Measurements from ENCODE around the gene TICRR. TPM values are rescaled to one million over a fixed set of nuclear protein-coding genes. Genes with fewer than 3 reads are reported as not detected.

The TICRR gene
- total RNA-seq, 1 donor from 2014 or later, result 1.2 TPM

- no peak for FAIRE-seq
These were observed 95.8 kb downstream of the TICRR start for GRCh38 chr15:89670971-89671560.

DNA sequence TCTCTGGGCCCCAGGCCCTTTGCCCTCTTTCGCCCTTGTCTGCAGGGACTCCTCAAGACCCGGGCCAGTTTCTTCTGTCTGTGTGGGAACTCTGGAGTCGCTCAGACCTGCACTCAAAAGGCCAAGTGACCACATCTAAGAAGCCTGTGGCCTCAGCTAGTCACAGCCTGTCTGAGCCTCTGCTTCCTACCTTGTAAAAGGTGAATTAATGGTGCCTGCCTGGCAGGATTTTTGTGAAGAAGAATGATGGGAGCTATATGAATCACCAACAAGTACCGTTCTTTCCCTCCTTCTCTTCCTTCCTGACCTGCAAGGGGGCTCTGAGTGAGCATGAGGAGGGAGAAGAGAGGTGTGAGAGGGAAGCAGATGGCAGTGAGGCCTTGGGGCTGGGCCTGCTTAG is 96.4 kb downstream of the TICRR start:
- FAIRE-seq, result no peak
- DNase-seq (ENCODE audit: low spot score in 2 of 2), result no peak

More at GRCh38 chr15:89670971-89671560, 95.8 kb downstream of the TICRR start:
- no peak for DNase-seq (ENCODE audit: low spot score in 2 of 2)

GRCh38 chr15:89672221-89673164 is 97.2 kb downstream of the TICRR start:
- DNase-seq (ENCODE audit: low spot score in 2 of 2), result no peak
- FAIRE-seq, result no peak

DNA sequence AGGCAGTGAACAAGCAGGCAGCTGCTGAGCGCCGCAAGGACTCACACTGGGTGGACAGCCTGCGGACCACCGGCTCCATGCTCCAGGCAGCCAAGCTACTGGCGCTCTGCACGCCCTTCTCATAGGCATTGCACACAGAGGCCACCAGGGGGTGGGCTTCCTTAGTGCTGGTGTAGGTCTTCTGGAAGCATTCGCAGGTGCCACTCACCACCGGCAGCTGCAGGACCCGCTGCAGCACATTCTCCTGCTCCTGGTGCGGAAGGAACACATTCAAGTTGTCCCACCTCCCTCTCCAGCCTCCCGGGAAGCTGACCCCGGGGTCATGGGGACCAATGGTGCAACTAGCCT is 97.9 kb downstream of the TICRR start:
- no peak for FAIRE-seq
- no peak for DNase-seq (ENCODE audit: low spot score in 2 of 2)

DNA sequence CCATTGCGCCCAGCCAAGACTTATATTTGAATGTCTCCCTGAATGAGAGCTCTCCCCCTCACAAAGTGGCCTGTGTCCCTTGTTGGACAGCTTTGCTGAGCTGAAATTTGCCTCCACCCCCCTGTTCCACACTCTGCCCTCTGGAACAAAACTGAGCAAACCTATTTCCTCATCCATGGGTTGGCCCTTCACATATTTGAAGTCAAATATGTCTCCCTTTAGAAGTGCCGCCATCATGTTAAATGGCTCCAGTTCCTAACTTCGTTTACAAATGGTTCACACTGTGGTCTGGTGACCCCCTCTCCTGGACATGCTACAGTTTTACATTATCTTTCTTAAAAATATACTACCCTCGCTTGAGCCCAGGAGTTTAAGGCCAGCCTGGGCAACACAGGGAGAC is 99.3 kb downstream of the TICRR start:
- no peak for FAIRE-seq
- DNase-seq (ENCODE audit: low spot score in 2 of 2), result no peak

- FAIRE-seq (no peak), DNase-seq (ENCODE audit: low spot score in 2 of 2) (no peak)
These were observed 100.3 kb downstream of the TICRR start for GRCh38 chr15:89675606-89676005.

DNA sequence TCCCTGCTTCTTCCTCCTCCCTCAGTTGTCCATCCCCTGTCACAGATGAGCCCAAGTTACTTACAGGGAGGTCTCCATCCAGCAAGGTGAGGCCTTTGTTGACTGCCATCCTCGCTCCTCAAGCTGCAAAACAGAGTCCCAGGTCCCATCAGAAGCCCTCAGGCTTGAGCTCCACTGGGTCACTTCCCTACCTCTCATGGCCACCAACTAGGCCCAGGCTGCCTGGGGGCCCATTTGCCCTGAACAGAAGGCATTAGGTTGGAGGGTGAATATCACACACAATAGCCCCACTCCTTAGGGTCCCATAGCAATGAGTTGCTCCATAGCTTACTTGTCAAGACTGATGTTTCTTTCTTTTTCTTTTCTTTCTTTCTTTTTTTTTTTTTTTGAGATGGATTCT is 102.1 kb downstream of the TICRR start:
- FAIRE-seq, result no peak
- DNase-seq (ENCODE audit: low spot score in 2 of 2), result no peak

Other genes starting within 250 kb of the TICRR start
- 39.1 TPM for gene POLG, start 240.6 kb upstream of the TICRR start, total RNA-seq
- 4.1 TPM for gene RHCG, start 78.9 kb upstream of the TICRR start, total RNA-seq
- gene KIF7, start 80.0 kb downstream of the TICRR start, total RNA-seq, result 4.9 TPM
- gene PLIN1, start 103.9 kb downstream of the TICRR start, total RNA-seq, result under 0.01 TPM
- 12.6 TPM for gene PEX11A, start 115.3 kb downstream of the TICRR start, total RNA-seq
- gene WDR93, start 115.3 kb downstream of the TICRR start, total RNA-seq, result 0.41 TPM
- 2.0 TPM for gene MESP1, start 175.8 kb downstream of the TICRR start, total RNA-seq
- not detected for gene MESP2, start 200.9 kb downstream of the TICRR start, total RNA-seq
- gene ANPEP, start 239.4 kb downstream of the TICRR start, total RNA-seq, result 0.82 TPM